Pons (tissue), 1 donor: ENCODE measurements around the gene ABLIM1.
A peak's percentile ranks its signal among the peaks of the same experiment; 100 is the strongest.

Source experiments
- DNase-seq: peaks from one replicate; pipeline ENCODE4 v3.0.0-alpha.2; 2016; ENCODE audit warnings: low spot score

Gene ABLIM1

DNA sequence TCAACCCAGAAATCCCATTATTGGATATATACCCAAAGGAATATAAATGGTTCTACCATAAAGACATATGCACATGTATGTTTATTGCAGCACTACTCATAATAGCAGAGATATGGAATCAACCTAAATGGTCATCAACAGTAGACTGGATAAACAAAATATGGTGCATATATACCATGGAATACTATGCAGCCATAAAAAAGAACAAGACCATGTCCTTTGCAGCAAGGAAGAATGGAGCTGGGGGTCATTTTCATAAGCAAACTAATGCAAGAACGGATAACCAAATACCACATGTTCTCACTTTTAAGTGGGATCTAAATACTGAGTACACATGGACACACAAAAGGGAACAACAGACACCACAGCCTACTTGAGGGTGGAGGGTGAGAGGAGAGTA lies 251.6 kb downstream of the ABLIM1 start:
- DNase-seq: no peak

DNA sequence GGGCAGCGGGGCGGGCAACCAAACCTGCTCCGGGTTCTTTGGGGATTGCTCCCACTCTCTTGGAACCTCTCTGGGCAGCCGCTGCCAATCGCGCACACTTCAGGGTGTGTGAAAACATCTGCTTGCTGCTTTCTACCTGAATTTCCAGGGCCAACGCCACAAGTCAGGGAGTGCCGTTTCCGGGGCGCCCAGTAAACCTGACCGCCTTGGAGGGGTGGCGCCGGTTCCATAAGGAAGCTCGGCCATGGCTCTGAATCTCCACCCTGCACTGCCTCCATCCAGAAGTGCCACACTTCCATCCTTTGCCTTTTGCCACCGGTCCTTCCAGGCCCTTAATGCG lies 253.1 kb downstream of the ABLIM1 start:
- DNase-seq: no peak

DNA sequence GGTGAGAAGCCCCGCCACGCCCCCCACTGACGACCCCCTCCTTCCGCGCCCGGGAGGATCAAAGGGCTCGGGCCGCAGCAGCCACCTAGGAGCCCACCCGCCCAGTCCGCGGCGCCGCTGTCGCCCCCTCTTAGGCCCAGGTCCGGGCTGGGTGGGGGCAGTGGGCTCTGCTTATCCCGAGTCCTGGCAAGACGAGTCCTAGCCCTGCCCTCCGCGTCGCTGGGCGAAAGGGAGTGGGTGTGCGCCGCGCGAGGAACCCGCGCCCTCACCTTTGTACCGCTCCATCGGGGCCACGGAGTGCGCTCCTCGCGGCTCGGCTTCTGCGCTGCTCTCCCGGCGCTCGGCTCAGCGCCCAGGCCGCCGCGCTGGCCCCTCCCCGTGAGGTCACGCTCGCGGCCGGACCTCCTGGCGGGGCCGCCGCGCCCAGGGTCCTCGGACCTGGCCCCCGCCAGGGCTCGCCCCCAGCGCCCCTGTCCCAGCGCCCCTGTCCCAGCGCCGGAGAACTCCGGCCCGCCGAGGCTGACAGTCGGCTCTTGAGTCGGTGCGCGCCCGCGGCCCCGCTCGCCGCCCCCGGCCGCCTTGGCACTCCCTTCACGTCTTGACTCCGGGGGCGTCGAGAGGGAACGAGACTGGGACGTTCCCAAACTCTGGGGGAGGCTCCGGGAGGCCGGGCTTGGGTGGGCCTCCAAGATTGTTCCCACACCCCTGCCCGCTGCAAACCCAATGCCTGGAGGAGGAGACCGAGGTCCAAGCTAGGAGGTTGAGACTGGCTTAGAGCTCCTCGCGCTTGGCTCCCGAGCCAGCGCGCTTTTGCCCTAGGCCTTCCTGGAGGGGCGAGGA lies 253.7 kb downstream of the ABLIM1 start, which contains the start of gene AFAP1L2:
Gene AFAP1L2, minus strand, starts transcription at position 332 of the 840 bp plus-strand sequence. Its CDS starts 47 bp downstream, at position 285.
- DNase-seq: no peak

DNA sequence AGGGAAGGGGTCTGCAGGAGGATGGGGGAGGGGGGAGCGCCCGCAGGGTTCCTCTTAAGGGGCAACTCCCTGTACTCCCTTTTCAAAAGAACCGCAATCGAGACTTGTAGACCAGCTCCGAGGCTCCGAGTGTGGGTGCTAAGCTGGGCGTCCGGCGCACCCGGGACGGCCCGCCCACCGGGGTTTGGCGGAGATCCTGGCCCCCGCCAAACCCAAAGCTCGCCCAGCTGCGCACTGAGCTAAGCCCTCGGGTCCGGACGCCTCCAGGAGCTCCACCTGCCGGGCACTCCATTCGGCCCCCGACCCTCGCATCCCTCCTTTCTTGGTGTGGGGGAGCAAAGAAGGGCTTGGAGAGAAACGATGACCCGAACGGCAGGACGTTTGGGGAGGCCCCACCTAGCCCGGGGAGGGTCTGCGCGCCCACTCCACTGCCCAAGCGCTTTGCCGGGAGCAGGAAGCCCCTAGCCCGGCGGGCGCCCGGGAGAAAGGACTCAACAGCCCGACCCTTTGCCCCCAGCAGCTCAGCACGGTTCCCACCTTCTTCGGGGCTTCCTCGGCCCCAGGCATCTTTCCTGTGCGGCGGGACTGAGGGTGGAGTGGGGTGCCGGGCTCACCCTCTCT lies 254.4 kb downstream of the ABLIM1 start:
- no peak for DNase-seq

DNA sequence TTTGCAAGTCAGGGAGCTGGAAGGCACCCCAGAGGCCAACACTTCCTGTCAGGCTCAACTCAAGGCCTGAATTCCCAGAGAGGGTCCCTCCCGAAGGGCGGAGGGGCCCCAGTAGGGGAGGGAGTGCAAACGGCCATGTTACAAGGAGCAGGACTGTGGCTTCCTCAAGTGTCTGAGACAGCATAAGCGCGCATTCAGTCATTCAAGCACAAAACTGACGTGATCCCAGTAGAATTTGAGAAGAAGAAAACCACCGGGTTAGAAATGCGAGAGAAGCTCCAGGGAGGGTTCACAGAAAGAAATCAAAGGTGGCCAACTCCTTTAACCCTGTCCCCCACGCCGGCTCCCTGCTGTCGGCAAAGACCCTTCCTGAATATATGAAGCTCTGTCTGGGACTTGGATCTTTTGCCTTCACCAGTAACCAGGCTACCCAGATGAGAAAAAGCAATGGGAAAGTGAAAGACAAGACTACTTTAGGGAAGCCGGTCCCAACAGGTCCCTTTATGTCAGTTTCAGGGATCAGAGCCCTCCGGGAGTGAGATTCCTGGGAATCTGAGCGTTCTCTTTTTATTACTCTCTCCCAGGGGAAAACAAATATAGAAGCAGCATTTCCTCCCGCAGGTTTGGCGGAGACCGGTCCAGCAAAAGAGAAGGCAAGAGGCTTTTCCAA lies 255.1 kb downstream of the ABLIM1 start:
- DNase-seq: no peak

DNA sequence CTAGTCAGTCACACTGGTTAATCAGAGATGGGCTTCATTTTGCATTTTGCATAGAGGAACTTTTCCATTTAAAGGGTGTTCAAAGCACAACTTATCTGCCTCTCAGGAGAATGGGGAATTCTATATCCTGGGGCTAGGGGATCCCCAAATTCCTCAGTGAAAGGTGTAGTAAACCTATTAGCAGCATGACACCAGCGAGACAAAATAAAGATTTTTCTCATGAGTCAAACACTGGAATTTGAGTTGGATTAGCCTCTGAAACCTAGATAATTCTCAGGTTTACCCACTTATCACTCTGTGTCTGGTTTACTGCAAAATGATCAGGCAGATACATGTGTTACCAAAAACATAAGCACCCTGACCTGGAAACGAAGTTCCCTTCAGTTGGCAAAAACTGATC lies 255.8 kb downstream of the ABLIM1 start:
- no peak for DNase-seq

DNA sequence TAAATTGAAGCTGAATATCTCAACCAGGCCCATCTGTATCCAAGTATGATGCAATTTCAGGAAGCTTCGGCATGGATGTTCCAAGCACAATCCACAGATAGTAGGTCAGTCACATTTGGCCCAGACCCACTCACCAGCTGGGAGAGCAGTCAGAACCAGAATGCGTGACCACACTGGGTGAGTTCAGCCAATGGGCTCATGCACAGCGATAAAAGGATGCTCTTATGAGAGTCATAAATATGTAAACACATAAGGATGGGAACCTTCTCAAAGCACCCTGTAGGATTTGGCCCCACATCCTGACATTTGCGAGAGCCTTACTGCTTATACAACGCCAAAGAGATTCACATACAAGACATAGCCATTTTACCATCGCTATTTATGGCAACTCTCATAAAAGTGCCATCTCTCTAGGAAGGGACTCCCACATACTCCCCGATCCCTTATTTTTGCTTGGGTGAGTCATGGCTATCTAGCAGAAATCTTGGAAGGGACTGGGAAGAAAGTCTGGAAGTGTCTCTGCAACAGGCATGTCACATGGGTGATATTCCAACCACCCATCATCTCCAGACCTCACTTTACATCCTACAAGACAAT lies 256.8 kb downstream of the ABLIM1 start:
- peak; percentile 28 for DNase-seq

DNA sequence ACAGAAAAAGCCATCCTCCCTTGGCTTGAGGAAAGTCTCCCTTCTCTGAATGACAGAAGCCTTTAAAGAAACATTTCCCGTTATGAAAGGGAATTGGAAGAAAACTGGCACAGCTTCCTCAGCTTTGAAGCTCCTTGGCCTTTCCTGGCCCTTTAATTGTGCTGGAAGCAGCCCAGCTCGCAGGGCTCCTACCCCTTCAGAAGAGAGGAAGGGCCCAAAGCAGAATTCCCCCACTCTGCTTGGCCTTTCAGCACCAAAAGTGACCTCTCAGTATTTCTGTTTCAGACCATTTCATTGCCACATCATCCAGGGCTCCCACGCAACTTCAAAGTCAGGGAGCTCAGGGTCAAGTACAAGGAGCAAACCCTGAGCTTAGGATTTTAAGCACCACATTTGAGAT lies 258.0 kb downstream of the ABLIM1 start:
- peak; percentile 21 for DNase-seq

DNA sequence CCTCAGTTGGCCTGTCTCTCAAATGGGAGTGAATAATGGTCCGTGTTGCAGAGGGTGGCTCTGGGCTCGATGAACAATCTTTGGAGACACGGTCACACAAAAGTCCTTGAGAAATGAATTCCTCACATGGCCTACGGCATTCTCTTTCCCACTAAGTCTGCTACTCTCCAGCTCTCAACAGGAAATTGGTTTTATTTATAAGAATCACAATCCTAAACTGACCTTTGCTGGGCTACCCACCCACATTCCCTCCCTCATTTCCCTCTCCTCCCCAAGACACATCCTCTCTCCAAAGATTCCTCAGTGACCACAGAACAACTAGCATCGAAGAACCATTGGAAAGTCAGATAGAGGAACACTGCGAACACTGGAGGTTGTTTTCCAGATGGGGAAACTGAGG lies 258.5 kb downstream of the ABLIM1 start:
- no peak for DNase-seq

DNA sequence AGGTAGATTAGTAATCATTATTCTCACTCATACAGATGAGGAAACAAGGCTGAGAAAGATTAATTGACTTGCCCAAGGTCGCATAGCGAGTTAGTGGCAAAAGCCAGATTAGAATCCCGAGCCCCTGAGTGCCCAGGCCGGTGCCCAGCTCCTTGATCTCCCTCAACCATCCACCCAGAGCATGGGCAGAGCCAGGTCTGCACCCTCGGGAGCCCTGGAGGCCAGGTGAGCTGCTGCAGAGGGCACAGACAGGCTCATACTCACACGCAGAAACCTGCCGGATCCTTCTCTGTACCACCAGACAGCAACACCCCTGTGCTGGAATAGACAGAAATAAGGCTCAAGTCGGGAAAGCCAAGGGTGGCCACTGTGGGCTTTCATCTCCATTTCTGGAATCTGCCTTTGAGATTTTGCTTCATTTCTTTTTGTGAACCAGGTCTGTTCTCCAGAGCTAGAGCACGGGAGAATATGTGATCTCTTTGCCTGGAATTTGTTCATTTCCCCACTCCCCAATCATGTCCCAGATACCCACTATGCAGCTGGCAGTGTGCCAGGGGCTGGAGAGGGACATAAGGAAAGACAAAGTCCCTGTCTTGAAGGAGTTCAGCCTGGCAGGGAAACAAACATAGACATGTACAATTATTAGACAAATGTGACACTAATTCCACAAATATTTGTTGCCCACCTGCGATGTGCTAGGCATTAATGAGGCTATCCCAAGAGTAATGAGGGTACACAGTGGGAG lies 259.3 kb downstream of the ABLIM1 start:
- DNase-seq: no peak

DNA sequence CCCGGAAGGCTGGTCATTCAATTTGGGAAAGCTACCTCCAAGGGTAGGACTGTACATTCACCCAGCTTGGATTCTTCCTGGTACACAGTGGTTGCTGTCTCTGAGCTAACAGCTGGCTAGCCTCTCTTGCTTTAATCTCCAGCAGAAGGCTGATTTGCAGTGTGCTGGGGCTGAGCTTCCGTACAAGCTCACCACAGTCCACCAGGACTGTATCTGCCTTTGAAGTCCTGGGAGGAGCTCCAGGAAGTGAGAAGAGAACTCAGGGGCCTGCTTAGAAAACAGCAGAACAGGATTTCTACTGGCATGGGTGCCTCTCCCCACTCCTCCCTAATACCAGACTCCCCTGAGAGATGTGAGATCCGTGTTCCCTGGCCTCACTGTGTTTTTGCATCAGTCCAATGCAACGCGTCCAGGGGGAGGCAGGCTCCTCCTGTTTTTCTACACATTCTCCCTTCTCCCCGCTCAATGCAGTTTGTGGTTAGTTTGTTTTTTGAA lies 260.4 kb downstream of the ABLIM1 start:
- no peak for DNase-seq

DNA sequence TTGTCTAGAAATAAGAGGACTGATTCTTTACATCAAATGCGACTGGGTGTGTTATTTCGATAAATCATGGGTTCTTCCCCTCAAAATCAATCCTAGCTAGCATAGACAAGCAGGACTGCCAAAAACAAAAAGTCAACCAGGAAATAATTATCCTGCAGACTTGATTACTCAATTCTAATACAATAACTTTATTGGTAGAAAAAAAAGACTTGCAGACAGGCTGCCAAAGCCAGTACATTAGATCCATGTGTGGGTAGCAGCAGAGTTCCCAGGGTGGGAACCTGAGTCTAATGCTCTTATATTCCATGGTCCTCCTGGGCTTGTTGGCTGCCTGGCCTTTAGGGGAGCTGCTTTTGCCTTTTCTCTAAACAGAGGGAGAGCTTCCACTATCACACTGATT lies 261.6 kb downstream of the ABLIM1 start:
- DNase-seq: no peak

DNA sequence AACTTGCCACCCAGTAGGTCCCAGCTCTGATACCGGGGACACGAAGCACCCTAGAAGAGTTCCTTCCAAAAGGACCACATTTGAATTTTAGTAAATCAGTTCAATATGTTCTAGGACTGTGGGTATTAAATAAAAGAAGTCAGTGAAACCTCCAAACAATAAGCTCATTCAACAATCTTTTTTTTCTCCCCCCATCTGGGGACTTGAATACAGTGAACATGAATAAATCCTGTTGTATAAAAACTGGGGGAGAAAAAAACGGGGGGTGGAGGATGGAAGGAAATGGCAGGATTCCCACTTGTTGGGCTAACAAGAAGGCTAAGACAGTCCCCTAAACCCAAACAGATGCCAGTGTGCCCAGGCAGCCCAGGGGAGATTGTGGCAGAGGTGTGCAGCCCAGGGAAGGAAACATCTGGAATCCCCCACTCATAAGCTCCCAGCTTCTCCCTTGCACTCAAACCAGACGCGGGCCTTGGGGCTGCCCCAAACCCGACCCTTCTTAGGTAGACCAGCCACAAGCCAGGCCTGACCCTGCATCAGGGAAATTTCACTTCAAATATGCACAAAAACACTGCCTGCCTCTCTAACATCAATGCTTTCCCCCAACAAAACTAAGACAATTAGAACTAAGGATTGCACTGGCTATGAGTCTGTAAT lies 262.6 kb downstream of the ABLIM1 start:
- peak; percentile 90 for DNase-seq

DNA sequence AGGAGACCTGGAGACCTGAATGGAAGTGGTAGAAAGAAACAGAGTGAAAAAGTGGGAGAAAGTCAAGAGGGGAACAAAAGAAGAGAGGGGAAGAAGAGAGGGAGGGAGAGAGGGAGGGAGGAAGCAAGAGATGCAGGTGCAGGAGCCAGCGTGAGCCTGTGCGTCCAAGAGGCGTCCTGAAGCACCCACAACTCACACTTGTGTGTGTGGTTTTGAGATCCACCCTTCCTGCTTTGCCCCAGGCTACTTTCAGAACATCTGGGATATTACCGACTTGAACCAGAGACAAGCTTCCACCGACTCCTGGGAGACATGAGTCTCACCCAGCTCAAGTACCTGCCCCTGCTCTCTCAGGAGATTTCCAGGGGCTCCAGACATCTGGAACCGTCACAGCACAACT lies 263.5 kb downstream of the ABLIM1 start:
- DNase-seq: no peak

DNA sequence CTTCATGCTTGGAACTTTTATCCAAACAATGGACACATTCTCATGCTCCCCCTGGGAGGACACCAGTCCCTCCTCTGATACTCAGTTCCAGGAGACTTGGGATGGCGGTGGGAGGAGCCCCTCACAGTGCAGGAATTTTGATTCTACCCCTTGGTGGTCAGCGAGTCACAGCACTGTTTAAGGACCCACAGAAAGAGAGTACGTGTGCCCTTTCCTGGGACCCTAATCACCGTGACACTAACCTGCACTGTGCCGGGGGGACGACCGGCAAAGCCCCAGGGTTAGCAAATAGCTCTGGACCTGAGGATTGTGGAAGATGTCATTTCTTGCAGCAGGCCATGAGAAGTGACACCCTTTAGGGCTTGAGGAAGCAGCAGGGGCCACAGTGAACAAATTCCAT lies 264.2 kb downstream of the ABLIM1 start:
- DNase-seq: no peak

DNA sequence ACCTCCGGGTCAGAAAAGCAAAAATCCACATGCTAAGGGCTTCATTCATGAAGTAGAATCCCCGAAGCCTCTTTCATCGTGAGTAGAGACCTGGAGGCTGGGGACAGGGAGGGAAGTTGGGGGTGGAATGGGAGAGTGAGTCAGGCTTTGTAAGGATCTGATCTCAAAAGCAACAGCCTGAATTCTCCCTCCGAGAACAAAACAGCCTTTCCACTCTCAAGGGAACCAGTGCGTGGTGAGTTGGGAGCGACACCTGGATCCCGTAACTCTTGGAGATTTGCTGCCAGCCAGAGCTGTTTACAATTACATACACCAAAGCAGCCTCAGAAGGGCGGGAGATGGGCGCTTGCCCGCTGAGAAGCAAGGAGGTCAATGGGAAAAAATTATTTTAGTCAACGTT lies 264.6 kb downstream of the ABLIM1 start:
- no peak for DNase-seq

DNA sequence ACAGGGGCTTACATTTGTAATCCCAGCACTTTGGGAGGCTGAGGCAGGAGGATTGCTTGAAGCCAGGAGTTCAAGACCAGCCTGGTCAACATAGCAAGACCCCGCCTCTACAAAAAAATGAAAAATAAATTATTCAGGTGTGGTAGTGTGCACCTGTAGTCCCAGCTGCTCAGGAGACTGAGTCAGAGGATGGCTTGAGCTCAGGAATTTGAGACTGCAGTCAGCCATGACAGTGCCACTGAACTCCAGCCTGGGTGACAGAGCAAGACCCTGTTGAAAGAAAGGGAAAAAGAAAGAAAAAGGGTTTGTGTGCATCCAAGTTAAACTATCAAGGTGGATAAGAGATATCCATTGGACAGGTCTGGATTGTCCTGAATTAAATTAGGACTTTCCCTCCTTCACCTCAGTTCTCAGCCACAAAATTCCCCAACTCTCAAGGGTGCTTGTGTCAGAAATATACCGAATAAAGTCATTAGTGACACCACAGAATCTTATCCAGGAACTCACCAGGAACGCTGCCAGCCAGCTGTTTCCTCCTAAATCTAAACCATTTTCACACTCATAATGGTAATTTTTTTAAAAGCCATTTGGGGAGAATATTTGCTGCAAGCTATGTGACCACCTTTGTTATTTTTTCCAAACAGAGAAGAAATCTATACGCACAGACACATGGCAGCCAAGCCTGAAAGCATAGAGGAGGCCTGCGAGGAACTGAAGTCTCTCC lies 265.8 kb downstream of the ABLIM1 start:
- DNase-seq: no peak

DNA sequence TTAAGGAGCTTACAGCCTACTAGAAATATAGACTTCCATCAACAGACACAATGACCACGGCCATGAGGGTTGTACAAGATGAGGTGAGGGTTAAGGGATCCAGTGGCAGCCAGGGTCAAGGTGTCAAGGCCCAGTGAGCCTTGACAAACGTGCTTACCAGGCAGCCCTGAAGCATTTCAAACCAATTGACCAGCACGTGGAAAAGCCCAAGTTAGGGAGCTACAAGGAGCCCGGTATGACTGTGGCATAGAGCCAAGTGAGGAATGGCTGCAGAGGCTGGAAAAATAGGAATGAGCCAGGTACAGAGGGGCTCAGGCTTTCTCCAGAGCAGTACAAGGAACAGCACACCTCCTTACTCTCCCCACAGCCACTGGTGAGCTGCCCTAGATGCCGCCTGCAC lies 266.5 kb downstream of the ABLIM1 start:
- DNase-seq: no peak

DNA sequence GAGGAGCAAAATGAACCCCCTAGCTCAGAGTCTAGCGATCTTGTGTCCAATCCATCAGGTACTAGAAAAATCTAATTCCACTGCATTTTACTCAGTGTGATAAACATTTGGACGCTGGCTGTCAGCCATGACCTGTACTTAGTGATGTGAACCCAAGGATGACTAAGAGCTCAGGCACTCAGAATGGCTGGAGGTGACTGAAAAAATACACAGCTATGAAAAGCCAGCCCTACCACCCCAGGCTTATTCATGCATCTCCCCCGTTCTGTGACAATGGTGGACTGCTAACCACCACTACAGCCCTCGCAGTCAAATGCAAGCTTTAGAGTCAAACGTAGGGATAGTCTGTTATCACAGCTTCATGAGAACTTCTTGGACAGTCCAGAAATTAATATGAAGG lies 268.6 kb downstream of the ABLIM1 start:
- no peak for DNase-seq

DNA sequence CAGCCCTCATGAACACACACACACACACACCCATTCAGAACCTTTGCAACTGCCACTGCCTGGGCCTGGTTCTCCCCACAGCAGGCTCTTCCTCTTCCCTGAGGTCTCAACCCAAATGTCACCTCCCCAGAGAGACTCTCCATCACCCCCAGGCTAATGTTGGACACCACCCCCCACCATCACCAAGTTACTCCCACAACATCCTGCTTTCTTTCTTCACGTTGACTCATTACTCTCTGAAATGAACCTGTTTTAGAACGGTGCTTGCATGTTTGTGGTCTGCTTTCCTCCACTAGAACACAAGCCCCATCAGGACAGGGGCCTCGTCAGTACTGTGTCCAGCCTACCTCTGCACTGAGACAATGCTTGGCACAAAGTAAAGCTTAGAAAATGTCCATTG lies 269.8 kb downstream of the ABLIM1 start:
- DNase-seq: no peak

DNA sequence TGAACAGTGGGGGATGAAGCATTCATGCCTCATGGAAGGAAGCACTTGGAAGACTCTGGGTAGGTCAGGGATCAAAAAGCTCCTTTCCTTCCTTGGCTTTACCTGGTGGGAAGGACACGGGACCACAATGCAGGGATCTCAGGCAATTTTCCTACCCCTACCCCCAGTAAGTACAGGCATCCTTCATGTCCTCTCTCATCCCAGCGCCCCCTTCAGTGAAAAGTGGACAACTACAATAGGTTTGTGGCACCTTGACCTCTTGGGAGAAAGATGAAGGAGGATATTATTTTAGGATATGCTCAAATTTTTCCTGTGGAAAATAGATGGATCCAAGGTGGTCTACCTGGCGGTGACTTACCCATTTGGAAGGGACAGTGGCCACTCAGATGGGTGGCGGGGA lies 270.3 kb downstream of the ABLIM1 start:
- DNase-seq: no peak
